Esophagus squamous epithelium (tissue), 5 donors: Measurements from ENCODE around the gene ZNF747. TPM values are rescaled to one million over a fixed set of nuclear protein-coding genes. Genes with fewer than 3 reads are reported as not detected.

Source experiments
- DNase-seq: peaks from one replicate; lab custom pipeline; 2025; lab: John Stamatoyannopoulos, UW
- H3K27ac ChIP-seq, 4 donors: fragments of 200-600 bp; sonication (generic); one replicate each; pipeline ENCODE4 v1.5.1; 2016 to 2019; ENCODE audit warnings: mild to moderate bottlenecking in 1 of 4
- H3K27me3 ChIP-seq, 4 donors: fragments of 200-600 bp; sonication (generic); 1 replicate in 3 of 4; 2 replicates in 1 of 4; pipeline versions ENCODE4 v1.5.1 to v1.6.0; 2017 to 2021; ENCODE audit warnings: antibody characterized with exemption in 1 of 4
- H3K36me3 ChIP-seq, 3 donors: fragments of 200-600 bp; sonication (generic); one replicate each; pipeline ENCODE4 v1.5.1; 2016 to 2019
- H3K4me1 ChIP-seq, 3 donors: fragments of 200-600 bp; sonication (generic); one replicate each; pipeline ENCODE4 v1.5.1; 2017 to 2019
- H3K4me3 ChIP-seq, 4 donors: fragments of 200-600 bp; sonication (generic); 1 replicate in 3 of 4; 2 replicates in 1 of 4; pipeline ENCODE4 v1.5.1; 2016 to 2019; ENCODE audit warnings: mild to moderate bottlenecking in 2 of 4, moderate library complexity in 1 of 4
- H3K9me3 ChIP-seq, 3 donors: fragments of 200-600 bp; sonication (generic); one replicate each; pipeline ENCODE4 v1.5.1; 2016 to 2019
- POLR2A ChIP-seq, 4 donors: fragments of 450-650 bp; IDR thresholded peaks; one replicate each; pipeline ENCODE4 v1.6.1; 2017; ENCODE audit warnings: antibody characterized with exemption in 4 of 4, mild to moderate bottlenecking in 4 of 4, moderate library complexity in 3 of 4
- WGBS, 2 donors: methylation state at CpG; one replicate each; pipeline ENCODE4 v1.1.5; 2018; 5-methylcytosine and 5-hydroxymethylcytosine counted together
- intact Hi-C: fragments of 100-400 bp; cut with DNase I; formaldehyde crosslinking; loops from one replicate; pipeline ENCODE4 v1.15.0; 2022
- total RNA-seq, 4 donors: library from RNA; depleted of rRNA; stranded (reverse); fragments of >200 nt; gene quantifications; one replicate each; pipeline ENCODE4 v1.1.0, GENCODE V29; 2016
- TF ChIP-seq, protein P1 (sequence below), 6 experiments: fragments of 450-650 bp in 4 of 6; fragments of 200-600 bp in 2 of 6; sonication (generic) in 2 of 6; IDR thresholded peaks; one replicate each; pipeline ENCODE4 v1.5.1; 2016 to 2019; ENCODE audit warnings: antibody characterized with exemption in 6 of 6, mild to moderate bottlenecking in 4 of 6, moderate library complexity in 4 of 6
- donor health status: DM: yes; HTN: yes; CAD: no.

ZNF747 gene
- total RNA-seq, 4 donors from 2014 or later: 7.2 to 12.4 (median 8.3) TPM

DNA sequence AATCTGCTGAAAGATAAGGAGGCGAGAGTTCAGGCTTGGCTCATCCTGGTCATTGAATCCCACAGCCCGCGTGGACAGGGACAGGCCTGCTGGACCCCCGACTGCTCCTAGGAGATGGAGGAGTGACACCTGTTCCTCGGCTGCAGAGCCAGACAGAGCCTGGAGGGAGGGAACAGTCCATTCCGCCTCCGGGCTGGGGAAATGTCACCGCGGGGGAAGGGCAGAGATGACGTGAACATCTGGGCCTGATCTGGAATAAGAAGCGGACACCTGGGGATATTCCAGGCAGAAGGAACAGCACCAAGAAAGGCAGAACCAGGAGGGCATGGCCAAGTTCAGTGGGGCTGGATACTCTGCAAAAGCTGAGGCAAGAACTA lies 1.5 kb downstream of the ZNF747 start:
- TF ChIP-seq, protein P1, sequence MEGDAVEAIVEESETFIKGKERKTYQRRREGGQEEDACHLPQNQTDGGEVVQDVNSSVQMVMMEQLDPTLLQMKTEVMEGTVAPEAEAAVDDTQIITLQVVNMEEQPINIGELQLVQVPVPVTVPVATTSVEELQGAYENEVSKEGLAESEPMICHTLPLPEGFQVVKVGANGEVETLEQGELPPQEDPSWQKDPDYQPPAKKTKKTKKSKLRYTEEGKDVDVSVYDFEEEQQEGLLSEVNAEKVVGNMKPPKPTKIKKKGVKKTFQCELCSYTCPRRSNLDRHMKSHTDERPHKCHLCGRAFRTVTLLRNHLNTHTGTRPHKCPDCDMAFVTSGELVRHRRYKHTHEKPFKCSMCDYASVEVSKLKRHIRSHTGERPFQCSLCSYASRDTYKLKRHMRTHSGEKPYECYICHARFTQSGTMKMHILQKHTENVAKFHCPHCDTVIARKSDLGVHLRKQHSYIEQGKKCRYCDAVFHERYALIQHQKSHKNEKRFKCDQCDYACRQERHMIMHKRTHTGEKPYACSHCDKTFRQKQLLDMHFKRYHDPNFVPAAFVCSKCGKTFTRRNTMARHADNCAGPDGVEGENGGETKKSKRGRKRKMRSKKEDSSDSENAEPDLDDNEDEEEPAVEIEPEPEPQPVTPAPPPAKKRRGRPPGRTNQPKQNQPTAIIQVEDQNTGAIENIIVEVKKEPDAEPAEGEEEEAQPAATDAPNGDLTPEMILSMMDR (IDR thresholded peaks at IDR 0.05): no peak
- no peak for TF ChIP-seq POLR2A (IDR thresholded peaks at IDR 0.05)
- H3K4me1 ChIP-seq: peaks cover 24 to 66% (median 30%) of the 10 kb centered on the region in 3 donors
- H3K4me3 ChIP-seq: peak overlapping the region in 2 of 4 donors; percentile 69 to 88
- WGBS, 2 donors: 40 to 69% methylated on average over 5 to 6 of the region's 11 CpGs
- H3K36me3 ChIP-seq: peaks cover 8 to 27% (median 11%) of the 10 kb centered on the region in 3 donors
- H3K27ac ChIP-seq: peak overlapping the region in 1 of 4 donors; percentile 94
- H3K9me3 ChIP-seq: no peaks in the 10 kb centered on the region
- no peaks in the 10 kb centered on the region for H3K27me3 ChIP-seq
- intact Hi-C loops: no loop called here
- DNase-seq: no peak

DNA sequence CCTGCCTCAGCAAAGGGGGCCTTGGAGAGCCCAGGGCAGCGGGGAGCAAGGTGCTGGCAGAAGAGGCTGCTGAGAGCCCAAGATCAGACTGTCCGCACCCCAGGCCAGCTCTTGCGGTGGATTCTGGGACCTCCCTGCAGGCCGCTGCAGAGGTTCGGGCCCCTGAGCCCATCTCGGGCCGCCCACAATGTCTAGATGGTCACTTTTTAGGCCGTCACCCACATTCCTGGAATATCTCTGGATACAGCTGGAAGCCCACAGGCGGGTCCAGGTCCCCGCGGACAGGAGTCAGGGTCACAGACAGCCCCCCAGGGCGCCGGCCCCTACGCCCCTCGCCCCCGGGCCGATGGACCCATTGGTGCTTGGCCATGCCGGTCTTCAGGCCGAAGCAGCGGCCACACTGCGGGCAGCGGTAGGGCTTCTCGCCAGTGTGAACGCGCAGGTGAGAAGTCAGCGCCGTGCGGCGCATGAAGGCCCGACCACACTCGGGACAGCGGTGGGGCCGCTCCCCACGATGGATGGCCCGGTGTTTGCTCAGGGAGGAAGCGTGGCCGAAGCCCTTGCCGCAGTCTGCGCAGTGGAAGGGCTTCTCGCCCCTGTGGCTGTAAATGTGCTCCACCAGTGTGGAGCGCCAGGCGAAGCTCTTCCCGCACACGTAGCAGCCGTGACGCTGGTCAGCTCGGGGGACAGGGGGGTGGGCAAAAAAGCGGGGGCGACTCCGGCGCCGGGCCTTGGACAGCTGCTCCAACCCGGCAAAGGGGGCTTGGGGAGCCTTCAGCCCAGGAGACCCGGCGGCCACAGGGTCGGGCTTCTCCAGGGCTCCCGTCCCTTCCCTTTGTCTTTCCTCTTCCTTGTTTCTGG lies 2.1 kb downstream of the ZNF747 start:
- Histone ChIP-seq H3K36me3 (peaks cover 8 to 27% (median 11%) of the 10 kb centered on the region in 3 donors), H3K4me3 (no peak overlapping the region), H3K27ac (no peak overlapping the region), H3K9me3 (no peaks in the 10 kb centered on the region), H3K4me1 (peaks cover 30 to 73% (median 36%) of the 10 kb centered on the region in 3 donors), H3K27me3 (no peaks in the 10 kb centered on the region)
- intact Hi-C loops: no loop called here
- 96% methylated on average over 5 to 14 of the region's 57 CpGs for WGBS, 2 donors
- no peak for DNase-seq
- TF ChIP-seq, protein P1 (IDR thresholded peaks at IDR 0.05): no peak
- no peak for TF ChIP-seq POLR2A (IDR thresholded peaks at IDR 0.05)

DNA sequence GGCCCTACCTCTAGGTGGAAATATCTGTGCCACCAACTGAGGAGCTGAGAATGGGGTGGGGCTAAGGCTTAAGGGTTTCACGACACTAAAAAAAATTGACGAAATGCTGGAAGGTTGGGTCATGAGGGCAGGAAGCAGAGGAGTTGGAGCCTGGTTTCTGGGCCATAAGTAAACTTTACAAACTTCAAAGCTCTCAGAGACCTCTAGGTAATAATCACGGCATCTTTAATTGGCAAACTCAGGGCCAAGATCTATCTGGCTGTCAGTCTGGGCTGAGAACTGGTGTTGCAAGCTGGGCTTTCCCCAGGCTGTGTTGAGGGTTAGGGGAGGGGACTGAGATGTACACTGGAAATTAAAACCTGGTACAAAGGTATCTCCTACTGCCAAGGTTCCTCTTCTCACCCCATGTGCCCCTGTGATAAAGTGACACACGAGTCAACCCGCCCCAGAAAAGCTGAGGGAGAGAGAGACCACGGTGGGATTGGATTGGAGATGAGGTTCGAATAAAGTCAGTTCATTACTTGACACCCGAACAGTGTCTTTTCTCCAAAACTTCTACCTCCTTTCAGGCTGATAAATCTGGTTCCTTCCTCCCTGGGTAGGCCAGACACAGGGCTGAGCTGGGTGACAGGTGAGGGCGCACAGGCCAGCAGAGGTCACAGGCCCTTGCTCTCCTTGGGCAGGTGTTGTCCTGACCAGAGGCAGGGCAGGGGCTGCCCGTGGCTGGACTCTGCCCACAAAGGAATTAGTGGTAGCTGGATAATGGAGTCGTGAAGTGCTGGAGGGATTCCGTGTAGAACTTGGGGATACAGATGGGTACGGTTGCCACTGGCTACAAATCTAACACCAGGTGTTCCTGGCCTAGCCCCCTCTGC lies 4.3 kb downstream of the ZNF747 start:
- intact Hi-C loops: no loop called here
- TF ChIP-seq, protein P1 (IDR thresholded peaks at IDR 0.05): no peak
- no peak for TF ChIP-seq POLR2A (IDR thresholded peaks at IDR 0.05)
- 68 to 74% methylated on average over 12 to 13 of the region's 13 CpGs for WGBS, 2 donors
- H3K9me3 ChIP-seq: no peaks in the 10 kb centered on the region
- H3K4me3 ChIP-seq: no peak overlapping the region
- peaks cover 25 to 68% (median 29%) of the 10 kb centered on the region in 3 donors for H3K4me1 ChIP-seq
- DNase-seq: no peak
- no peak overlapping the region for H3K27ac ChIP-seq
- no peaks in the 10 kb centered on the region for H3K27me3 ChIP-seq
- H3K36me3 ChIP-seq: peaks cover 8 to 27% (median 11%) of the 10 kb centered on the region in 3 donors

DNA sequence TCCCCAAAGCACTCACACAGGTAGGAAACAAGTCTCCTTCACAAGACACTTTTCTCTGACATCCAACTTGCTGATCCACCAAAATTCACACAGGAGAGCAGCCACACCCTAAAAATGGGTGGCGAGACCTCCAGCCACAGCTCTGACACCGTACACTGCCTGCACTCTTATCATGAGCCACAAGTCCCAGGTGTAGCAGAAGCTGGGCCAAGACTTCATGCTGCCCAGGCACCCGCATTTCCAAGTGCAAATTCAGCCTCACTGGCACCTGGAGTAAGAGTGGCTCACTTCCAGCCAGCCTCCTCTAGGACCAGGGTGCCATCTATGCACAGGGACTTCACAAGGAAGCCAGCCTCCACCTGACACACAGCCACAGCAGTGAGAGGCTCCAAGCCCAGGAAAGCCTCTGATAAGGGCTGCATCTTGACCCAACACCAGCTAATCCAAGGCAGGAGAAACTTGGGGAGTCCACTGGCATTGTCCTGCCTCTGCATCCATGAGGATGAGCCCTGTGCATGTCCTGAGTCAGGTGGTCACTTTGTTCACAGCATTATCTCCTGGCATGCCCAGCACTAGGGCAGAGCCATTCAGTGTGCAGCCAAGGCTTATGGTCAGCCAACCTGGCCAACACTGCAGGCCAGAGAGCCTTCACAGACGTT lies 5.7 kb downstream of the ZNF747 start:
- intact Hi-C loops: loop anchor here (5.0 kb wide), 1 partner anchor 82 kb away; the partner anchor contains the start of gene SEPHS2
- Histone ChIP-seq H3K27ac (peak overlapping the region; percentile 39 to 100 (median 95)), H3K4me3 (no peak overlapping the region), H3K27me3 (no peaks in the 10 kb centered on the region), H3K36me3 (peaks cover 8 to 42% (median 11%) of the 10 kb centered on the region in 3 donors), H3K4me1 (peaks cover 23 to 76% (median 25%) of the 10 kb centered on the region in 3 donors), H3K9me3 (no peaks in the 10 kb centered on the region)
- DNase-seq: no peak
- TF ChIP-seq, protein P1 (IDR thresholded peaks at IDR 0.05): no peak
- no peak for TF ChIP-seq POLR2A (IDR thresholded peaks at IDR 0.05)
- WGBS, 2 donors: 56 to 57% methylated on average over 2 to 4 of the region's 4 CpGs
